Suppressor macrophage treated with lipopolysaccharide for 1 hour (primary cell): ENCODE data around the gene SLC28A3.

Experiments
- DNase-seq, 3 donors: peaks; one replicate each; pipeline ENCODE4 v3.0.0-alpha.2; 2020 to 2022

Gene SLC28A3

DNA sequence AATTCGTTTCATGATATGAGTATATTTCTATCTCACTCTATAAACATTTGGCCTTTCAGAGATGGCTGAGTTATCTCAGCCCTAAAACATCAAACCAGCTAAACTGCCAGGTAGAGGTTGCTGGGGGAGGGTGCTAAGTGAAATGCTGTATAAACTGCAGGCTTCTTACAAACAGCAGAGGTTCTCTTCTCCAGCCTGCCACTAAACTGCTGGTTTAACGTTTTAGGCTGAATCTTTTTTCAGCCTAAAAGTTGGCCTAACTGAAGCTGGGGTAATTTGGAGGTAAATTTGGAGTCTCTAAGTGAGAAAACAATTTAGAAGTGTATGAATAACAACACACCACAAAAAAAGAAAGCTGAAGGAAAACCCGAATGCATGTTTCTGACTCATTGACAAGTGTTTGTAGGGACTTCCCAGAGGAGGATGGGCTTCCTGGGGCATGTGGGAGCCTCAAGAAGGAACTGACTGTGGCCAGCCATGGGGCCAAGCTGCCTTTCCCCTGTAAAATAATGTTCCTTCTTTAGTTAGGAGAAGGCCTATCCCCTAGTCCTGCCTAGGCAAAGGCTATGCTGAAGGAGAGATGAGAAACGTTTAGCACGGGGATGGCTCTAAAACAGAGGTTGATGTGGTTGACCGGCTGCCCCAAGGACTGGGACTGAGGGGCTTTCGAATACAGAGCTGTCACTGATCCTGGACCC lies 44.3 kb downstream of the SLC28A3 start:
- peak; percentile 85 to 93 (median 91) for DNase-seq

DNA sequence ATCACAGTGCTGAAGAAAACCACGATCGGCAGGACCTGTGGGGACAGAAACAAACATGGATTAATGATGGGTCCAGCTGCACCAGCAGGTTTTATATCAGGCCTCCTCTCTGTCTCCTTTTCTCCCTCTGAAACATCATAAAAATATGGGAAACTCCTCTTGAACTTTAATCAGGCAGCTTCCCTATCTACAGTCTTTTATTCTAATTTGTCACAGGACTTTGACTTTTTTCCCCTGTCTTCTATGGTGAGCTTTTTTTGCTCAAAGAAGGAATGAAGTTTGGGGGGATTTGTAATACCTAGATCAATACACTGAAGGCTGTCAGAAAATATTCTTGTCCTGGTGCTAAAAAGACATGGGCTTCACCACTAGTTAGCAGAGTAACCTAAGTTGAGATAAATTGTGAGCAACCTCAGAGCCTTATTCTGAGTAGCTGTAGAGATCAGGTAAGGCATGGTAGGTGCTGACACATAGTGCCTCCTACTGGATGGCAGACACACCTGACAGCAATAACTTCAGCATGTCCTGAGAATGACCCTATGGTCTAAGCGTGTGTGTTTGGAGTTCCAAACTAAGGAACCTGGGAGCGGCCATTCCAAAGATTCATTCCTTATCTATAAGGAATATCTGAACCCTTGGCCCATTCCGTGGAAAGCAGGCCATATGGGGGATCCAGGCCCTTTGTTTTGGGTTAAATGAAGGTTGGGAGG lies 46.2 kb downstream of the SLC28A3 start:
- DNase-seq, result no peak

DNA sequence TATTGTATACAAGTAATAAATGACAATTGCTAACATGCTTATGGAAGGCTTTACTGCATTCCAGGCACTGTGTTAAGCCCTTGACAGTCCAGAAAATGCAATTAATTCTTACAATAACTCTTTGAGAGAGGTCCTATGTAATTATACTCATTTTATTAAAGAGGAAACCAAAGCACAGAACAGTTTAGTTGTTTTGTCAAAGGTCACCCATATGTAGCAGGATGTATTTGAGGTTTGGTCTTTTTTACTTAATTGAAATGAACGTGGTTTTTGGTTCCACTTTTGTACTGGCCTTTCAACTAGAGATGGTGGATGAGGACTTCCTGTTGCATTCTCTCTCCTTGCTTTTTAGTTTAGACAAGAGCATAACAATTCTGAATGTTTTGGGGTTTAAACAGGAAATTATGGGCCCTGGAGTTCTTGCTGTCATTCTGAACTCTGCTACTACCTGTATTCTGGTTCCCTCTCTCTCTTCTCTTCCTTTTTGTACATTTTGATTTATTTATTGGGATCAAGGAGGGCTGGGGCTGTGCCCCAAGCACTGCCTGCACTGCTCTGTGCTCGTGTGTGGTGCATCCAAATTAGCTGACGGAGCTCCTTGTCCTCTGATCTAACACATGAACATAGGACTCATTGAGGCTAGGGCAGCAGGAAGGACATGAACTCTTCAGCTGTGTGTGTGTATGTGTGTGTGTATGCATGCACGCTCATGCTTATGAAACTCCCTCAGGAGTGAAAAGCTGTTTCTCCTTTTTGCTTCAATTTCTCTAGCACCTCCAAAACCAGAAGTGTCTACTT lies 47.4 kb downstream of the SLC28A3 start:
- peak in 2 of 3 donors; percentile 15 to 30 for DNase-seq

DNA sequence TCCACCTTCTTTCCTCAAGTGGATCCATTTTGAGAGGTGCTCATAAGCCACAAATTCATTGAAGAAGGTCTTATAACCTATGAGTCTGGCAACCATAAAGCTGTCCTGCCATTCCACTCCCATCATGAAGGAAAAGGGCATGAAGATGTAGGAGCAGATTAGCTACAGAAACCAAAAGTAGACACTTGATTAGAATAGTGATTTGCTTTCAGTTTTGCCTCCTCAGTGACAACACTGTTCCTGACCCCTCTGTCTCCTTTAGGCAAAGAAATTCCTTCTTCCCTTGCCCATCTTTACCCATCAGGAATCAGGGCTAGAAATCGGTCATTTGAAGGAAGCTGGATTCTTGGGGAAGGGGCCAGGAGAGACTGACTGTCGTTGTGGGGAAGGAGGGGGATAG lies 55.2 kb downstream of the SLC28A3 start:
- no peak for DNase-seq

DNA sequence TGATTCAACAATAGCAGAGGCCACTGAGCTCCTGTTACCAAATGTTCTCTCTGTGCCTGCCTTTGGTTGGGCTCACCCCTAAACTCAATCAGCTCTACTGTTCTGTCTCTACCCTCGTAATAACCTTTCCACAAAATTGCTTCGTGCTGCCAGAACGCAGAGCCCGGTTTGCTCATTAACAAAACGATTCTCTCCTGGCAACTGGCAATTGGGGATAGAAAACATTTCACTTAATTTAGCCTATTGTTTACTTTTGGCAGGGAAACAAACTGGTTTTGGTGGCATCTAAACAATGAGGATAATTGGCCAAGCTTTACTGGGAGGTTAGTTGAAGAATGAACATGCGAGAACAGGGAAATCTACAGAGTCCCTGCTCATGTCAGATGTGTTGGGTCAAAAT lies 56.6 kb downstream of the SLC28A3 start:
- DNase-seq, result no peak

DNA sequence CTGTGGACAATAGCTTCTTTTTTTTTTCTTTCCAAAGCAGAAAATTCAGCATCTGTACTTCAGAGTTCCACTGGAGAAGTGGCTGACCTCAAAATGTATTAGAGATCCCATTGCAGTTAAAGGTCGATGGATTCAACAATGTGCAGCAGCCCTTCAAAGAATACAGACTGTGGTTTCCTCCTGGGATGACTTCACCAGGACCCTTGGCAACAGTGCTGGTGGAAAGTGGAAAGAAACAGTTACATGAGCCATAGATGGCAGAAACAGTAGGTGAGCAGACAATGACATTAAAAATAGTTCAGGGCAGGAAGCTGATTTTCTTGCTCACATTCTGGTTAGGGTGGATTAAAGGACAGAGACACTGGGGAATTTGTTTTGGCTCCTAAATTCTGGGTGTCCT lies 62.4 kb downstream of the SLC28A3 start:
- DNase-seq, result no peak

DNA sequence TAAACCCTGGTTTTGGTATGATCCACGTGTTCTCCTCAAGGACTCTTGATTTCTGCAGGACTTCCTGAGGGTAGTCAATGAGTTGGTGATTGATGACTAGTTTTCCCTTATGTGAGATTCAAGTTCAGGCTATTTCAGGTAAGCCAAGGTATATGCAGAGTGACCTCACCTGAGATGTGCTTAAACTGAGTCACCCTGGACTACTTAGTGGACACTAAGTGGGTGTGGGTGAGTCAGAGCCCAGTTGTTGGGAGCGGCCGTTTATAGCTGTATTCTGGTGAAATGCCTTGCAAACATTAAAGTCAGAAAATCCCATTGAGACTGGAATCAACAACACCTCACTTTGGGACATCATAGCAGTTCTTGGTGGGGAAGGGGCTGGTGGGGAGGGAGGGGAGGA lies 62.9 kb downstream of the SLC28A3 start:
- DNase-seq, result no peak

DNA sequence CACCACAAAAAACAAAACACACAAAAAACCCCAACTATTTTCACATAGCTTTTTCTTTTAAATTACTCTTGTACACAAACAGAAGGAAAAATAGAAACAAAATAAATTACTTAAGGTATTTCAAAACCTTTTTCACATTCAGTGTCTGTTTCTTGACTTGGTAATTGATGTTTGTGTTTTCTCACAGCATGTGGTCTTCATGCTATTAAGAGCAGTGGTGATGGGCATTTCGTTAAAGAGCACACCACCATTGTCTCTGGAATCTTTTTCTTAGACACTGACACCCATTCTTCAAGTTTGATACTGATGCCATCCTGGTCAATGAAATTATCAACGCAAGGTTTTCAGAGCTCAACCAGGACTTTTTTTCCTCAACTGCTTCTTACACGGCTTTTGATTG lies 63.8 kb downstream of the SLC28A3 start:
- no peak for DNase-seq

DNA sequence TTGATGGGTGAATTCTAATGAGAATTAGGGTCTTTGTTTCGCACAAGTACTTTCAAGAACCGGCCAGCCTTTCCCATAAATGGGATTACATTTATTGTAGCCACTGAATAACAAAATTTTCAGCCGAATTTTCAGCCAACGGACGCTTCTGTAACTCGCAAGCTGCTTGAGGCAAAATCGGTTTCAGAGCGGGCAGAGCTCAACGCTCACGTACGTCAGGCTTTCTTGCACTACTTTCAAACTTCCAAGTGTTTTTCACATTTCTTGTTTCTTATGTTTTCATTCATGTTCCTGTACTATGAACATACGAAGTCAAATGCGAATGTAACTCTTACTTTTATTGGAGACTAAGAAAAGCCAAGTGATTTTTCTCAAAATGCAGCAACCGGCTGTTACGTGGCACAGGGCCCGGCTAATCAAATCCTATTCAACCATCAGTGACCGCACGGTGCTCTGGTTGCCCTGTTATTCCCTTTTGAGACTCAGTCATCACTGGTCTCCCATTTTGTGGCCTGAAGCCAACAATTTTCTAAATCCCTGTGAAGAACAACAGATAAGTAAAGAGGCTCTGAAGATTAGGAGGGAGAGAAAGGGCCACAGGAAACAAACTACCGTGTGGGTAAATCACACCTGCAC lies 68.5 kb downstream of the SLC28A3 start:
- DNase-seq, result no peak

DNA sequence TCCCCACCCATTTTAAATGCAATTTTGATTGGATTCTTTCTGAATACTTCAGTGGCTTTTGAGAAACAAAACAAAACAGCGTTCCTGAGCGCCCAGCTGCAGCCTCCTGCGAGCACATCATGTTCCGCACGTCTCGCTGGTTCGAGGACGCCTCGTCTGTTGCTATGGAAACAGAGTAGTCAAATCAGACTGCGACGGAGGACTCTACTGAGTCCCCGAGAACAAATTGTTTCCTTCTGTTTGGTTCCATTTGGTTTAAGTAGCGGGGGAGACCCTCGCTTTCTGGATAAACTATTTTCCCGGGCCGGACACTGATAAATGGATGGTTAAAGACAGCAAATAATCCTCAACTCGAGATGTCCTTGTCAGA lies 69.0 kb downstream of the SLC28A3 start:
- DNase-seq, result peak; percentile 46 to 51 (median 47)

DNA sequence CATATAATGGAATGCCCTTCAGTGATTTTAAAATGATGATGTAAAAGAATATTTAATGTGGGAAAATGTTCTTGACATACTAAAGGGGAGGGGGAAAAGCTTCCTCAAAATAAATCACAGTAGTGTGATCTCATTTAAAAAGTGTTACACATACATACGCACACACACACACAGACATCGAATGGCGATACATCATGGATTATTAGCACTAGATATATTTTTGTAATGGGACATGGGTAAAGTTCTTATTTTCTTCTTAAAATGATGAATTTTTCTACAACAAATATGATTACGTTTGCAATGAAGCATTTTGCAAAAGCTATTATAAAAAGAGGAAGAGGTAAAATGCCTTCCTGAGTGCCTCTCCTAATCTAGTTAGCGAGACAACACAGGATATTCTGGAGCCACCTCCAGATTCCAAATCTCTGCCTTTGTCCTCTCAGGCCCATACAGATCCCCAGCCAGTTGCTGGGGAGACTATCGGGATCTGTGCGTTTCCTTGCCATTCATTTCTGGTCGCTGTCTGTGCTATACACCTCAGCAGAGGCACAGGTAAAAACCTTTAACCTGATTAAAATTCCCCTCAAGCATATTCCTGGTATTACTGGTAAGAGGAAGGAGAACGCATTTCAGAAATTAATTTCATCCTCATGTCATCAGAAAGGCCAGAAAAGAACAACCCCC lies 69.6 kb downstream of the SLC28A3 start:
- DNase-seq, result peak in 2 of 3 donors; percentile 22 to 26

DNA sequence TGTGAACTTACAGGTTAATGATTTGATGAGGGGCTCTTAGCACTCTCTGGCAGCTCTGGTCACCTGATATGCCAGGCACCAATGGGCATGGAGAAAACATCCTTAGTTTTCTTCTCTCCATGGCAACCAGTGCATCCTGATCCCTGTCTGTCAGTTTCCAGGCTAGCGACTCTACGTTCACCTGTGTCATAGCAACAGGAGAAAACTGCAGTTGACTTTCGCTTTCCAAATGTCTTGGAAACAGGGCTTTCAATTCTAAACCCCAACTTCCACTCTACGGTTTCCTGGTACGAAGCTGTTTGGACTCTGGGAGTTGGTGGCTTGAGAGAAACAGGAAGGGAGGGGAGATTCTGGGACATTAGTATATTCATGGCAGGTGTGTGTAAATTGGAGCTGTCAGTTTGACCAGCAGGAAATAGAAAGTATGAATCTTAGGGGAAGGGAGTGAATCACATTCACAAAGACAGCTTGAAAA lies 74.4 kb downstream of the SLC28A3 start:
- DNase-seq, result peak in 1 of 3 donors; percentile 7

DNA sequence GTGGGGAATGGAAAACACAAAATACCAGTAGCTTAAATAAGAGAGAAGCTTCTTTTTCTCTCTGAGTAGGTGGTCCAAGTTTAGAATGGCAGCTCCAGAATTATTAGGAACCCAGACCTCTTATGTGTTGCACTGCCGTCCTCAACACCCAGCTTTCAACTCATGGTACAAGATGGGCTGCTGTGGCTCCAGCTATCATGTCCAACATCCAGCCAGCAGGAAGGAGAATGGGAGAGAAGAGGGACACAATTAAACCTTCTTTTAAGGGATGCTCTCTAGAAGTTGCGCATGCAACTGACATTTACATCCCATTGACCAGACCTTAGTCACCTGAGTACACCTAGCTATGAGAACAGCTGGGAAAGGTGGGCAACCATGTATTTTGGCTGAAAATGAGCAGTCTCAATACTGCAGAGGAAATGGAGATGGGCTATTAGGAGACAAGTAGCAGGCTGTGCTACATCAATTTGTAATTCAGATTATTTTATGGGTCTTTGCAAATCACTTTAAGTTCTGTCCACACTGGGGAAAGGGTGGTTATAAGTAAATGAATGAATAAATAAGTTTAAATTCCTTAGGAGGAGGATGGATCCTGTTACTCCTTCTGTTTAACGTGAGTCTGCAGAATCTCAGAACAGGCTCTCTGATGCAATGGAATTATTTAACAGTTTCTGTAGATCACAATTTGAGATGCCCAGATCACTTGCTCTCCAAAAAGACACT lies 76.1 kb downstream of the SLC28A3 start:
- DNase-seq, result no peak

DNA sequence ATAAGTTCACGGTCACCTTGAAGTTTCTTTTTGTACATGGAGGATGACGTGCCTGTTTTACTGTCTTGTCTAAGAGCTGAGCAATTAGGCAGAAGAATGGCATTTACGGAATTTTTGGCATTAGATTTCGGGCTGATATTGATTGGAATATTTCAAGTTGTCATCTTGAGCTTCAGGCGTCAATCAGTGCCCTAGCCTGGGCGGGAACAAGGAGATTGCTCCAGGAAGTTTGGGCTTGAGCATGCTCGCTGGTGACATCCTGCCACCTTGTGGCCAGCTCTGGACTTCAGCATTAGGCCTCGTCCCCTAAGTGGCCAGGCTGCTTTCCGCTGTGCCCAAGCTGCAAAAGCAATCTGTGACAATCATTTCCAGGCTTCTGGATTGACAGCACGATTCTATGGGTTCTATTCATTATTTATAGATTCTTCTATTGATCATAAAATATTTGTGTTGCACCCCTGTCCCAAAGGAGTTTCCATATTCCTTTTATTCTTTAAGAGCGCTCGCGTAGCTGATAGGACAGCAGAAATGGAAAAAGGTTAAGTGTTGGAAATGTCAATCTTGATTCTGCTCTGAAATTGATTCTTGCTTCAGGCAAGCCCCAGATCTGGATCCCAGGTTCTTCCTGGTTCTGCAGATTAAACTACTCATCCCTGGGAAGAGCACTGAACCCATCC lies 79.3 kb downstream of the SLC28A3 start:
- peak; percentile 79 to 88 (median 86) for DNase-seq

DNA sequence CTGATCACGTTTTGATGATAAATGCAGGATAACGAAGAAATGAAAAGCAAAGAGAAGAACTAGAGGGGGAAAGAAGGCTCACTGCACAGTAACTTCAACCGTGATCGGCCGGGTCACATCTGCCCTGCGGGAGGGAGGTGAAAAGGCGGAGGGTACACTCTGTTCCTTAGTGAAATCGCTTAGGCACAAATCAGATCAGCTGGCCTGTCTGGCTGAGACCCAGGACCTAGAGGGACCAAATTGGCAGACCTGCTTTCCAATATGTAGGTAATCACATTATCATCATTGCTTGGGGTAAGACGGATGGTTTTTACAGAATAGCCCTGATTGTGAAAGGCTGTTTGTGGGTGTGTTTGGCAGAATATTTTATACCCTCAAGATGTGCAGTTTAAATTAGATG lies 82.2 kb downstream of the SLC28A3 start:
- no peak for DNase-seq

DNA sequence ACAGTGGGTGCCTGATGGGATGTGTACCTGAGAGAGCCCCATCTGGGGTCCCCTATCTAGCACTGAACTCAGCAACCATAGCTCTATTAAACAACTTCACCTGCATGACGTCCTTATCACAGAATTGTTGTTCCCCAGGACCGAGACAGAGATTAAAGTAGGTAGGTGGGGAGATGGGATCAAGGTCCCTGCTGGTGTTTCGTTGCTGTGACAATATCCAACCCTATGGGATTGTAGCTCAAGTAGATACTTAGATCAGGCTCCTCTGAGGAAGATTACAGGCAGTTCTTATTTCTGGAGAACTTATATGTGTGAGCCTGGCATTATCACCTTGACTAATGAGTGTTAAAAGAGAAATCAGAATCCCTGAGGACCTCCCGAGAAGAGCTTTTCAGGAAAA lies 84.9 kb downstream of the SLC28A3 start:
- no peak for DNase-seq

DNA sequence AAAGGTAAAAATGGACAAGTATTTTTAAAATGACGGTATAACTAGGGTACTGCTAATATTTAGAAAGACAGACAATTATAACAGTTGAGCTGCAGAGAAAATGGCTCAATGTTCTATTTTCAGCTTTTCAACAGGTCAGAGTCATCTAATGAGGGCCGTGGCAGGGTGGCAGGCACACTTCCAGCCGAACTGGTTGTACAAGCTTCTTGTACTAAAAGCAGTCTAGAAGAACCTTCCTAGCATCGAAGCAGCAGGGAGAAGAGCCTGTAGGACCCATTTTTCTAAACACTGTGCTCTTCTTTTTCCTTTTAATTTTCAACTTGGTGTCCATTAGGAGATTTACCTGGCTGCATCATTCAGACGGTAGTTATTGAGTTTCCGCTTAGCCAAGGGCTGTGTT lies 85.6 kb downstream of the SLC28A3 start:
- no peak for DNase-seq

DNA sequence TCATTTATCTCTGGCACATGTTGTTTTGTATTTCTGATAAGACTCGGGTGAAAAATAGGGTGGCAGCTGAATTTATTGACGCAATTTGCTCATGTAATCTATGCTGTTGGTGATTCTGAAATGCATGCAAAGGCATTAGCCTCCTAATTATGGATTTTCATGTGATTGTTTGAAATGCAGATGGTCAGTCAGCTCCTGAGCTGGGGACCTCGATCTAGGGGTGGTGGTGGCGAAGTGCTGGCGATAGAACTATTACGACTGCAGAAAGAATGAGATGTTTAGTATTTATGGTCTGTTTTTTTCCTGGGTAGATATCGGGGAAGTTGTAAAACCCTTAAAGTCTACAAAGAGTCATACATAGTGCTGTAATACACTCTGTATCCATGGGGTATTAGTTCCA lies 88.6 kb downstream of the SLC28A3 start:
- DNase-seq, result no peak

DNA sequence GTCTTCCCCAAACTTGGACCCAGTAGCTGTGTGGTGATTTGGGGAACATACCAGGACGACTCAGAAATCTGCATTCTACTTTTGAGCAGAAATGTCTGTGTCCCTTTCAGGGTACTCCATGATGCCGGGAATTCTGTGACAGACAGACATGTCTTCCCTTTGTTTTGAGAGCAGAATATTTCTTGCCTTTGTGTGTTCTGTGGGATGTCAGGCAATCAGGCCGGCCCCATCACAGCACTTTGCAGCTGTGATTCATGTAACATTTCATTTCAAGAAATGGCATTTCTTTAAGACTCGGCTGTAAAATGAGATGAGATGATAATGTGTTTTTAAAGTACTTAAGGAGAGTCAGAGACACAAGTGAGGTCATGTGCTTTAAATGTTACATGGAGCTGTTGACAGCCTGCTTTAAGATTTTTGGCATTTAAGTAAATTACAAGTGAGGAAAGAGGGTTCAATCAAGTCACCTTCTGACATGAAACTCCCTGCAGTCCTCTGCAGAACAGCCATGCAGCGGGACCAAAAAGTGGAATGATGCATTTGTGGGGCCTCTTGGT lies 98.7 kb downstream of the SLC28A3 start:
- no peak for DNase-seq

DNA sequence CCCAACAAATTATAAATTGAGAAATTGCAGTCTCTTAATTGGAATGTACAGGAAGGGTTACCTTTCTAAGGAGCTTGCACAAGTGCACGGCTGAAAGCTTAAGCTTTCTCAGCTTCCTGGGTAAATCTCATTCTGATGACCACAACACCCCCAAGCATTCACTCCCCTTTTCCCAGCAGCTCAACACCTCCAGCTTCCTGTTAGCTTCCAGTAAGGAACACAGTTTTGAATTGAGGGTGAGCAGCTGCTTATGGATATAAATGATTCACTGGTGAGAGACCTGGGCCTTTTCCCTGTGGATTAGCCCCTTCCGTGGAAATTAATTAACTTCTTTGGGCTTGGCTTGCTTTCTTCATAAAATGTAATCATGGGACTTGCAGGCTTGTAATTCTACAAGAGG lies 101.2 kb downstream of the SLC28A3 start:
- no peak for DNase-seq

DNA sequence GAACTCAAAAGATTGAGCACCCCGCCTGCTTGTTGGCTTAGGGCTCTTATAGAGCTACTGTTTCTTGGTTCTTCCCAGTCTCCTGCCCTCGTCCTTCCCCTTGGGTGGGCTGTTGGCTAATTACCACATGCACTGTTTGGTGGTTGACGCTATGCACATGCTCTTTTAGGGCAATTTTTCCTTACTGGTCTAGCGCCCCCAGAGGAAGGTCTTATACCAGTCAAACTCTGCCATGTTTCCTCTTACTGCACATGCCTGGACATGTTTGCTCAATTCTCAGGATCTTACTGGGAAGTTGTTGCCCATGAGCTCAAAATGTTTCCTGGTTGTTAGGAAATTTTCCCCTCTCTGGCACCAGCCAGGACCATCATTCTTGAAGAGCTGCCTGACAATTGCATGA lies 101.9 kb downstream of the SLC28A3 start:
- DNase-seq, result no peak
